HG02973 (cell line): ENCODE data around the gene C10orf71.

Experiments
- ATAC-seq: cut with Tn5 transposase; IDR thresholded peaks from one replicate; pipeline ENCODE4 v1.9.1; 2021; ENCODE audit warnings: moderate library complexity; ENCODE audit not compliant: unreplicated experiment

Gene C10orf71

DNA sequence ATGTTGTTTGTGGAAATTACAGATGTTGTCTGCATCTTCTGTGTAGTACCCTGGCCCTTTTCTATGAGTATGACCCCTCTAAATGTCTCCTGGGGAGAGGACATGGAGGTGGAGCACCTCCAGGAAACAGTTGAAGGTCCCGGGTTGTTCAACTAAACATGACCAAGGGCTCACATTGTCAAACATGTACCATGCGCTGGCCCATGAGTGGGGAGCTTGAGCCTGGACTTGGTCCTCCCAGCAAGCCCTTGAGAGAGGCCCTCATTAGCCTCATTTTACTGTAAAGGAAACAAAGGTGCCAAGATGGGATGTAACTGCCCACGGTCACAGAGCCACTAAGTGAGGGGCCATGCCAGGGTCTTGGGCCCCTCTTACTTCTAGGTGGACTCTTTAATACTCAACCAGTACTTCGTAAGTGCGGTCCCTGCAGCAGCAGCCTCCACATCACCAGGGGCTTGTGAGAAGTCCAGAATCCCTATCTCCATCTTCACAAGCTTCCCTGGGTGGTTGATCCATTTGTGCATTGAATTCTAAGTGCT lies 31.2 kb downstream of the C10orf71 start:
- no peak for ATAC-seq

DNA sequence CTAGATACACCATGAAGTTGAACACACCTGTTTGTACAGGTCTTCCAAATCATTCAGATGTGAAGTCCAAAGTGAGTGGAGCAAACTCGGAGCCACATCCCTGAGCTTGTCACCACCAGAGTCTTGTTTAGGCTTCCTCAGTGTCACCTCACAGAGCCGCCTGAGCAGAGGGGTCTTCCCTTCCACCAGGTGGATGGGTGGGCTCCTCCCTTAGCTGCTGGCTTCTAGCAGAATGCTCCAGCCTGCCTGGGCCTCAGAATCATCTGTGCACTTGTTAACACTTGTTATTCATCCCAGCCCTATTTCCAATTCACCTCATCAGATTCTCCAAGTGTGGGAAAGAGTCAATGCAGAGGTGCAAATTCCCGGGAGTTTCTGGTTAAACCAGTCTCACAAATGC lies 32.5 kb downstream of the C10orf71 start:
- no peak for ATAC-seq

DNA sequence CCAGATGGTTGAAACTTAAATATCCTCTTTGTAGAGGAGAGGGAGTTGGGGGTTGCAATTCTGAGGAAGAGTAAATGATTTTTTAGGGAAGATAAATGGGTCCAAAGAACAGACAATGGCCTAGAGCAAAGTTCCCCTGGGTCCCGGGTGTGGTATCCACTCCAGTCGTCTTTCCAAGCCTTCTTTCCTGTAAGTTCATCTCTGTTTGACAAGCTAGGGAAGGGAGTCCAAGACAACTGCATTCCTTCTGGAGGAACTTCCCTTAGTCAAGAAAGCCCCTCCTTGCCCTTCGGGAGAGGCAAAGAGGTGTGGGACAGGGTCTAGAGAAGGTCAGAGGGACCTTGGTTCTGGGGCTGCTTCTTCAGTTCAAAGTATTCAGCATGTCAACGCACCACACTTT lies 33.4 kb downstream of the C10orf71 start:
- no peak for ATAC-seq

GRCh38 chr10:49332768-49333167 lies 33.8 kb downstream of the C10orf71 start:
- no peak for ATAC-seq

DNA sequence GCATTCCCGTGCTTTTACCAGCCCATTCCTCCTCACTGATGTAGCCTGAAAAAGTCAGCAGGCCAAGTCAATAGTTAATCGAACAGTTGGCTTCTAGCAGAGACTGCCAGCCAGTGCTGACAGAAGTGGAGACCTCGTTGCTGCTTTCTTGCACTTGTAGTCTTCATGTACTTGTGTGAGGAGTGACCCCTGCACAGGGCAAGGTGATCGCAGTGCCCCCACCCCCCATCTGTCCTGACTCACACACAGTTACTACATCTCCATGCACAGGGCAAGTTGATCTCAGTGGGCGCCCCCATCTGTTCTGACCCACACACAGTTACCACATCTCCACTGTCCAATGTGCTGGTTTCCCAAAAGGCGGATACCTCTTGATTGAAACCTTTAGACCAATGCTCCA lies 34.2 kb downstream of the C10orf71 start:
- ATAC-seq, result no peak

- no peak for ATAC-seq
These were observed 36.0 kb downstream of the C10orf71 start for GRCh38 chr10:49334964-49335363.

- no peak for ATAC-seq
These were observed 36.5 kb downstream of the C10orf71 start for GRCh38 chr10:49335364-49335972.

- ATAC-seq, result no peak
These were observed 39.6 kb downstream of the C10orf71 start for GRCh38 chr10:49338604-49339003.

DNA sequence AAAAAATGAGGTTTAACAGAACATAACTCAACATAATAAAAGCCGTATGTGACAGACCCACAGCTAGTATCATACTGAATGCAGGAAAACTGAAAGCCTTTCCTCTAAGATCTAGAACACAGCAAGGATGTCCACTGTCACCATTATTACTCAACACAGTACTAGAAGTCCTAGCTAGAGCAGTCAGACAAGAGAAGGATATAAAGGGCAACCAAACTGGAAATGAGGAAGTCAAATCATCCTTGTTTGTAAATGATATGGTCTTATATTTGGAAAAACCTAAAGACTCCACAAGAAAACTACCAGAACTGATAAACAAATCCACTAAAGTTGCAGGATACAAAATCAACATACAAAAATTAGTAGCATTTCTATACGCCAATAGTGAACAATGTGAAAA lies 45.9 kb downstream of the C10orf71 start:
- no peak for ATAC-seq

GRCh38 chr10:49347342-49347741 lies 48.4 kb downstream of the C10orf71 start:
- ATAC-seq, result no peak

DNA sequence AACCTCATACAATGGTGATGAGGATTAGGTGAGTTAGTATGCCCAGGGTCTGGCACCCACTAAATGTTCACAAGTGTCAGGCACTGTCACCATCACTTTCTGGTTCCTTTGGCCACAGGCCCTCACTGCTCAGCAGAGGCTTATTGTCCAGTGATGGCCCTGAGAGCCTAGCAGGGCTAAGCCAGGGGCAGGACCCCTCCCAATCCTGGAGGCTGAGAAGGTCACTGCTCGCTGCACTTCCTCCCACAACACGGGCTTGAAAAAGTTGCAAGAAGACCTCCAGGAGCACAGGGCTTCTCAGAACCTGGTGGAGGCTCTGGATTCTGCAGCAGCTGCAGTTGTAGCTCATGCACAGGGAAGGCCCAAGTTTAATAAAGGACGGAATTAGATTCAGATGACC lies 48.9 kb downstream of the C10orf71 start:
- ATAC-seq, result no peak

DNA sequence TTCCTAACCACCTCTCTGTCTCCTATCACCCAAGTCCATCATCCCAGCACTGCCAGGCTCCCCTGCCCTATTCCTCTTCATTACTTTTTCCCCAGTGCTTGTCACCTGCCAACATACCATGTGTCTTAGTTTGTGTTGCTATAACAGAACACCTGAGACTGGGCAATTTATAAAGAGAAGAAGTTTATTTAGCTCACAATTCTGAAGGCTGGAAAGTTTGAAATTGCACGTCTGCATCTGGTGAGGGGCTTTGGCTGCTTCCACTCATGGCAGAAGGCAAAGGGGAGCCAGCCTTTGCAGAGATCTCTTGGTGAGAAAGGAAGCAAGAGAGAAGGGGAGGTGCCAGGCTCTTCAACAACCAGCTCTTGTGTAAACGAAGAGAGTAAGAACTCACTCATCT lies 49.6 kb downstream of the C10orf71 start:
- no peak for ATAC-seq

DNA sequence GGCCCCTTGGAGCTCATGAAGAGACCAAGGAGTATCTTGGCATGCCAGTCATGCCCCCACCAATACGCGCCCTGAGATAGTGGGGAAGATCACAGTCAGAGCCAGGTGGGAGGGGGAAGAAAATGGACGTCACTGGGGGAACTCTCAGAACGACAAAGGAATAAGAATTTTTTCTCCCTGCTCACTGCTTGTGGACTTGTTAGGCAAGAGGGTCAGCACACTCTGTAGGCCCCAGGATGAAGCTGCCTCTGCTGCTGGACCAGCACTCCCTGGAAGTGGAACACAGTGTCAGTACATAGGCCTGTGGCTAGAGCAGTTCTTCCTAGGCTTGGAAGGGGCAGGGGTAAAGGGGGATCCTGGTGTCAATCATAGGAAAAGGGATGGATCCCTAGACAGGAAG lies 50.4 kb downstream of the C10orf71 start:
- no peak for ATAC-seq

GRCh38 chr10:49350138-49350537 lies 51.2 kb downstream of the C10orf71 start:
- no peak for ATAC-seq

GRCh38 chr10:49350846-49351532 lies 52.0 kb downstream of the C10orf71 start:
- ATAC-seq, result no peak

- no peak for ATAC-seq
These were observed 52.7 kb downstream of the C10orf71 start for GRCh38 chr10:49351669-49352068.

DNA sequence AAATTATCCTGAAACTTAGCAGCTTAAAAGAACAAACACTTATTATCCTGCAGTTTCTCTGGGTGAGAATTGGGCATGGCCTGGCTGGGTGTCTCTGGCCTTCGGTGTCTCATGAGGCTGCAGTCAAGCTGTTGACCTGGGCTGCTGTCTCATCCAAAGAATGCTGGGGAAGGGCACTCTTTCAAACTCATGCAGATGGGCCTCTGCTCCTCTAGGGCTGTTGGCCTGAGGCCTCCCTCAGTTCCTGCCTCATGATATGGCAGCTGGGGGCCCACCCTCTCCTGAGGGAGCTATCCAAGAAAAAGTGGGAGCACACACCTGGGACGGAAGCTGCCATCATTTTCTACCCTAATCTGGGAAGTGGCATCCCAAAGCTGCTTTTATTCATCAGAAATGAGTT lies 53.4 kb downstream of the C10orf71 start:
- ATAC-seq, result no peak

DNA sequence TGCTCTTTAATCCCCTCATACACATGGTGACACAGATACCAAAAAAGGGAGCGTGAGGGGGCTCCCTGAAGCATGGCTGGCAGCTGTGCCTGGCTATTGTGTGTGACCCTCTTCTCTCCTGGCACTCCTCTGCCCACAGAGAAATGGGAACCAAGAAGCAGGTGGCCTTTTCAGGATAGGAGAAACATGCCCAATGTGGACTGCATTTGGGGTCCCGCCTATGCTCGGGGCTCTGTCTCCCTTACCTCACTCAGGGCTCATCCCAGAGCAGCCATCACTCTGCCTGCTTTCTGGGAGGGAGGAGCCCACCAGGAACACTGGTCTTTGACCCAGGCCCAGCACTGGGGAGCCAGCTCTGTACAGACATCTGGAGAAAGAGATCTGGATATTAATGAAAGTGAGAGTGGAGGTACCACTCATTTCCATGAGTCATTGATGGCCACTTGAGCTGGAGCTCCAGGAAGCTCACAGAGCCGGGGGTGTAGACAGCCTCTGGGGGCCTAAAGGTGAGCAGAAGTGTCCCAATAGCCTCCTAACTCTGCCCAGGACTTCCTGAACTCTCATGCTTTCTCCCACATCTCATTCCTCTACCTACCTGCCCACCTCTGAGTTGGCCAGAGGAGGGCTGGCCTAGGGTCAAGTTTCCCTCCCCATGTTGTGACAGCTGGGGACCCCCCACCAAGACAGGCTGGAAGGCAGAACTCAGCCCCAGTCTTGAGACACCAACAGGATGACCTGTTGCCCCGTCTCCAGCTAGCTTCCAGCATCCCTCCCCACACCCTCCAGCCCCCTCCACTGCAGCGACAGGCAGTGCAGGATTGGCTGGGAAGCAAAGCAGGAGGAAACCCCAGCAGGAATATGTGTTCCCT lies 54.3 kb downstream of the C10orf71 start:
- ATAC-seq, result no peak

DNA sequence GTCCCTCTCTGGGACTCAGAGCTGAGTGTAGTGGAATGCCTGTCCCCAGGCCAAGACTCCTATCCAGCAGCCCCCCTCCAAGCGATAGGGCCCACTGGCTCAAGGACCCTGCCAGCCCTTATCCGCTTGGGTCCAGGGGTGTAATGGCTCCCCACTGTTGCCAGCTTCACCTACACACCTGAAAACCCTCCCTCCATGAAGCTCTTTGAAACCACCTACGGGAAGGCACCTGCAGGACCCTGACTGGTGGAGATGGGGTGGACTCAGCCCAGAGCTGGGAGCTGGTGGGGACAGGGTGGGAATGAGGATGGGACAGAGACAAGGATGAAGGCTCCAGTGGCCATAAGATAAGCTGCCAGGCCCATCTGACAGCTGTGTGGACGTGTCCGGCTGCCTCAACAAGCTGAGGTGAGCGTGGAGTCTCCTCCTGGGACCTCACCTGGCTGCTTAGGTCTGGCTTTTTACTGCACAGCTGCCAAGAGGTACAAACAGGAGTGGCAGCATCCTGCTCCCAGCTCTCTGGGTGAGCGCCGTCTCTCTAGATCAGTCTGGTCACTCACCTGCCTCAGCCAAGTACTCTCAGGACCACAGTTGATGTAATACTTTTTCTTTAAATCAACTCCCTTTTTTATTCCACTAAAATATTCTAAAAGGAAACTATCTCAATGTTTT lies 55.1 kb downstream of the C10orf71 start:
- ATAC-seq, result no peak

DNA sequence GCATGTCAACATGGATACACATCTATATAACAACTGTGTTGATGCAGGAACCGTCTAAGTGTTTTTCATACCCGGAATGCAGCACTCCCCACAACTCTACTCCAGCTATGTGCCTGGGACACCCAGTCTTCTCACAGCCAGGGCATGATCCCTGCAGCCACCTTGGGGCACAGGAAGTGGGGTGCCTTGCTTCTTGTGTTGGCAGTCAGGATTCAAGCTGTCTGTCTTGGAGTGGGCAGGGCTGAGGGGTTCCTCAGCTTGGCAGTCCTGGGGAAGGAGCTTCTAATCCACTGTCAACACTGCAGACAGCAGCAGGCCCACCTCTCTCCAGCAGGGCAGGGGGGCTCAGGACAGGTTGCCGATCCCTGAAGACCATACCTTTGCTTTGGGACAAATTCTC lies 55.6 kb downstream of the C10orf71 start:
- no peak for ATAC-seq

- ATAC-seq, result no peak
These were observed 56.3 kb downstream of the C10orf71 start for GRCh38 chr10:49355221-49355620.
